ENCODE results near the gene ERFE.

DNA sequence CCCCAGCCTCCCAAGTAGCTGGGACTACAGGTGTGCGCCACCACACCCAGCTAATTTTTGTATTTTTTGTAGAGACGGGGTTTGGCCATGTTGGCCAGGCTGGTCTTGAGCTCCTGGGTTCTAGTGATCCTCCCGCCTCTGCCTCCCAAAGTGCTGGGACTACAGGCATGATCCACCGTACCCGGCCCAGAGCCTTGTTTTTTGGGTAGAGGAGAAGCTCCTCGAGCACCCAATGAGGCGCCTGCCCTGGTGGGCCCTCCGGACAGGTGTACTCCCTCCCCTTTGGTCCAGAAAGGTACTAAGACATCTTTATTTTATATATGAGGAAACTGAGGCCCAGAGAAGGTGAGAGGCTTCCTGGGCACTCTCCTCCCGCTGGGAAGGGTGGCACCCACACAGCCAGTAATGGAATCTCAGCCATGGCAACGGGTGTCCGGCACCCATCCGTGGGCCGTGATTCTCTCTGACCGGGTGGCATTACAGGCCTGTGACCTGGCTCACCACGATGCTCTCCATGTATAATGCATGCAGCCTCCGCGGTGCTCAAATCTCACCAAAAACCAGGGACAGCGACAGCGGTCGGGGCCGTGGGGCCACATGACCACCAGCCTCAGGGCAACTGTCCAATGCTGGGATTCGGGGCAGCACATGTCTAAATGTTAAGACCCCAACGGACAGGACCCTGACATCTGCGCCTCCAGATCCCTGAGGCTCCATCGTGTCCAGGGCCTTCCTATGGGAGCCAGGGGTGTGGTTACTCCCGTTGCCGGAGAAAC, 37.1 kb upstream of the ERFE start:
- TF ChIP-seq, protein P1, sequence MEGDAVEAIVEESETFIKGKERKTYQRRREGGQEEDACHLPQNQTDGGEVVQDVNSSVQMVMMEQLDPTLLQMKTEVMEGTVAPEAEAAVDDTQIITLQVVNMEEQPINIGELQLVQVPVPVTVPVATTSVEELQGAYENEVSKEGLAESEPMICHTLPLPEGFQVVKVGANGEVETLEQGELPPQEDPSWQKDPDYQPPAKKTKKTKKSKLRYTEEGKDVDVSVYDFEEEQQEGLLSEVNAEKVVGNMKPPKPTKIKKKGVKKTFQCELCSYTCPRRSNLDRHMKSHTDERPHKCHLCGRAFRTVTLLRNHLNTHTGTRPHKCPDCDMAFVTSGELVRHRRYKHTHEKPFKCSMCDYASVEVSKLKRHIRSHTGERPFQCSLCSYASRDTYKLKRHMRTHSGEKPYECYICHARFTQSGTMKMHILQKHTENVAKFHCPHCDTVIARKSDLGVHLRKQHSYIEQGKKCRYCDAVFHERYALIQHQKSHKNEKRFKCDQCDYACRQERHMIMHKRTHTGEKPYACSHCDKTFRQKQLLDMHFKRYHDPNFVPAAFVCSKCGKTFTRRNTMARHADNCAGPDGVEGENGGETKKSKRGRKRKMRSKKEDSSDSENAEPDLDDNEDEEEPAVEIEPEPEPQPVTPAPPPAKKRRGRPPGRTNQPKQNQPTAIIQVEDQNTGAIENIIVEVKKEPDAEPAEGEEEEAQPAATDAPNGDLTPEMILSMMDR (IDR thresholded peaks at IDR 0.05), result no peak
- no peak for TF ChIP-seq EZH2 (IDR thresholded peaks at IDR 0.05; ENCODE audit: borderline replicate concordance, insufficient read depth, low read depth, low read length, poor library complexity, severe bottlenecking)

All from B cell (primary cell).